ENCODE results near the gene GLI2. TPM values are rescaled to one million over a fixed set of nuclear protein-coding genes. Genes with fewer than 3 reads are reported as not detected.

Gene GLI2
- total and polyA plus RNA-seq, 2 experiments from 2014 or later: 53.6 to 57.0 TPM

DNA sequence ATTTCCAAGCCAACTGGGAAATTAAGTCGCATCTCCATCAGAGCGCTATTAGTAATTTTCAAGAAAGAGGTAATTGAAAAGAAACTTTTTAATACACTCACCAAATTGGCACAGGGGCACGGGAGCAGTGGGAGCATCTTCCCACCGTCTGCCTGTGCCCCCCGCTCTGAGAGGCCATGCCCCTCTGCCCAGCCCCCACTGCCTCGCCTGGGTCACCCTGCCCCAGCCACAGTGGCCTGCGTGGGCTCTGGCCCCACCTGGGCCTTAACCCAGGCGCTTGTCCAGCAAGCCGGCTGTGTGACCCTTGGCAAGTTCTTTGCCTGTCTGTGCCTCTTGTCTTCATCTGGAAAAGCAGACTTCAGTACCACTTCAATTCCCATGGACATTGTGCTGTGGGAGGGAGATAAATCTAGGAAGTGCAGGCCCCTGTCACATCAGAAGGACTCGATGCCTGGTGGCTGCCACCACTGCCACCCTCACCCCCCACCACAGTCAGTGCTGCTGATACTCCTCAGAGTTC is 31.9 kb downstream of the GLI2 start:
- Histone ChIP-seq H3K36me3 (ENCODE audit: insufficient read depth) (no peaks in the 10 kb centered on the region), H3K27ac (ENCODE audit: low read depth) (peak overlapping the region; percentile 84; the same call in 1 of the 2 replicates), H3K4me3 (no peak overlapping the region), H3K27me3 (ENCODE audit: insufficient read depth) (no peaks in the 10 kb centered on the region), H4K20me1 (replicated peaks; ENCODE audit: insufficient read depth) (peaks cover 83% of the 10 kb centered on the region), H2AFZ (no peak overlapping the region), H3F3A (replicated peaks; ENCODE audit: low read depth) (peaks cover 13% of the 10 kb centered on the region; the same call in 1 of the 2 replicates), H3K79me2 (replicated peaks; ENCODE audit: insufficient read depth) (peaks cover 100% of the 10 kb centered on the region), H3K4me2 (no peak overlapping the region), H3K9me2 (ENCODE audit: insufficient read depth) (no peaks in the 10 kb centered on the region), H3K4me1 (ENCODE audit: insufficient read depth) (peaks cover 50% of the 10 kb centered on the region)
- ATAC-seq: no peak
- peaks cover 77% of the 10 kb centered on the region for H3K4me1 Mint-ChIP-seq
- no peaks in the 10 kb centered on the region for H3K36me3 Mint-ChIP-seq (ENCODE audit: low read depth)
- H3K4me3 Mint-ChIP-seq: no peak overlapping the region
- TF ChIP-seq ZNF331 (CRISPR knock-in tag; IDR thresholded peaks at IDR 0.05; ENCODE audit: low read depth): no peak
- TF ChIP-seq EZH2phosphoT487 (IDR thresholded peaks at IDR 0.05; ENCODE audit: unreplicated experiment): no peak
- TF ChIP-seq JUNB (IDR thresholded peaks at IDR 0.05; ENCODE audit: unreplicated experiment): no peak
- no peak for TF ChIP-seq ETS1 (IDR thresholded peaks at IDR 0.05)
- no peak for TF ChIP-seq REST (IDR thresholded peaks at IDR 0.05; ENCODE audit: unreplicated experiment)
- no peak for TF ChIP-seq CREB1 (CRISPR knock-in tag; IDR thresholded peaks at IDR 0.05; ENCODE audit: low read depth)
- TF ChIP-seq EZH2 (IDR thresholded peaks at IDR 0.05; ENCODE audit: low read depth, unreplicated experiment): no peak
- TF ChIP-seq STAT1 (IDR thresholded peaks at IDR 0.05; ENCODE audit: unreplicated experiment): no peak
- TF ChIP-seq NANOG (IDR thresholded peaks at IDR 0.05; ENCODE audit: borderline replicate concordance): no peak
- TF ChIP-seq, protein P1, sequence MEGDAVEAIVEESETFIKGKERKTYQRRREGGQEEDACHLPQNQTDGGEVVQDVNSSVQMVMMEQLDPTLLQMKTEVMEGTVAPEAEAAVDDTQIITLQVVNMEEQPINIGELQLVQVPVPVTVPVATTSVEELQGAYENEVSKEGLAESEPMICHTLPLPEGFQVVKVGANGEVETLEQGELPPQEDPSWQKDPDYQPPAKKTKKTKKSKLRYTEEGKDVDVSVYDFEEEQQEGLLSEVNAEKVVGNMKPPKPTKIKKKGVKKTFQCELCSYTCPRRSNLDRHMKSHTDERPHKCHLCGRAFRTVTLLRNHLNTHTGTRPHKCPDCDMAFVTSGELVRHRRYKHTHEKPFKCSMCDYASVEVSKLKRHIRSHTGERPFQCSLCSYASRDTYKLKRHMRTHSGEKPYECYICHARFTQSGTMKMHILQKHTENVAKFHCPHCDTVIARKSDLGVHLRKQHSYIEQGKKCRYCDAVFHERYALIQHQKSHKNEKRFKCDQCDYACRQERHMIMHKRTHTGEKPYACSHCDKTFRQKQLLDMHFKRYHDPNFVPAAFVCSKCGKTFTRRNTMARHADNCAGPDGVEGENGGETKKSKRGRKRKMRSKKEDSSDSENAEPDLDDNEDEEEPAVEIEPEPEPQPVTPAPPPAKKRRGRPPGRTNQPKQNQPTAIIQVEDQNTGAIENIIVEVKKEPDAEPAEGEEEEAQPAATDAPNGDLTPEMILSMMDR (conservative IDR thresholded peaks at IDR 0.05; ENCODE audit: low read depth in 2 of 2): no peak
- TF ChIP-seq, protein P2, sequence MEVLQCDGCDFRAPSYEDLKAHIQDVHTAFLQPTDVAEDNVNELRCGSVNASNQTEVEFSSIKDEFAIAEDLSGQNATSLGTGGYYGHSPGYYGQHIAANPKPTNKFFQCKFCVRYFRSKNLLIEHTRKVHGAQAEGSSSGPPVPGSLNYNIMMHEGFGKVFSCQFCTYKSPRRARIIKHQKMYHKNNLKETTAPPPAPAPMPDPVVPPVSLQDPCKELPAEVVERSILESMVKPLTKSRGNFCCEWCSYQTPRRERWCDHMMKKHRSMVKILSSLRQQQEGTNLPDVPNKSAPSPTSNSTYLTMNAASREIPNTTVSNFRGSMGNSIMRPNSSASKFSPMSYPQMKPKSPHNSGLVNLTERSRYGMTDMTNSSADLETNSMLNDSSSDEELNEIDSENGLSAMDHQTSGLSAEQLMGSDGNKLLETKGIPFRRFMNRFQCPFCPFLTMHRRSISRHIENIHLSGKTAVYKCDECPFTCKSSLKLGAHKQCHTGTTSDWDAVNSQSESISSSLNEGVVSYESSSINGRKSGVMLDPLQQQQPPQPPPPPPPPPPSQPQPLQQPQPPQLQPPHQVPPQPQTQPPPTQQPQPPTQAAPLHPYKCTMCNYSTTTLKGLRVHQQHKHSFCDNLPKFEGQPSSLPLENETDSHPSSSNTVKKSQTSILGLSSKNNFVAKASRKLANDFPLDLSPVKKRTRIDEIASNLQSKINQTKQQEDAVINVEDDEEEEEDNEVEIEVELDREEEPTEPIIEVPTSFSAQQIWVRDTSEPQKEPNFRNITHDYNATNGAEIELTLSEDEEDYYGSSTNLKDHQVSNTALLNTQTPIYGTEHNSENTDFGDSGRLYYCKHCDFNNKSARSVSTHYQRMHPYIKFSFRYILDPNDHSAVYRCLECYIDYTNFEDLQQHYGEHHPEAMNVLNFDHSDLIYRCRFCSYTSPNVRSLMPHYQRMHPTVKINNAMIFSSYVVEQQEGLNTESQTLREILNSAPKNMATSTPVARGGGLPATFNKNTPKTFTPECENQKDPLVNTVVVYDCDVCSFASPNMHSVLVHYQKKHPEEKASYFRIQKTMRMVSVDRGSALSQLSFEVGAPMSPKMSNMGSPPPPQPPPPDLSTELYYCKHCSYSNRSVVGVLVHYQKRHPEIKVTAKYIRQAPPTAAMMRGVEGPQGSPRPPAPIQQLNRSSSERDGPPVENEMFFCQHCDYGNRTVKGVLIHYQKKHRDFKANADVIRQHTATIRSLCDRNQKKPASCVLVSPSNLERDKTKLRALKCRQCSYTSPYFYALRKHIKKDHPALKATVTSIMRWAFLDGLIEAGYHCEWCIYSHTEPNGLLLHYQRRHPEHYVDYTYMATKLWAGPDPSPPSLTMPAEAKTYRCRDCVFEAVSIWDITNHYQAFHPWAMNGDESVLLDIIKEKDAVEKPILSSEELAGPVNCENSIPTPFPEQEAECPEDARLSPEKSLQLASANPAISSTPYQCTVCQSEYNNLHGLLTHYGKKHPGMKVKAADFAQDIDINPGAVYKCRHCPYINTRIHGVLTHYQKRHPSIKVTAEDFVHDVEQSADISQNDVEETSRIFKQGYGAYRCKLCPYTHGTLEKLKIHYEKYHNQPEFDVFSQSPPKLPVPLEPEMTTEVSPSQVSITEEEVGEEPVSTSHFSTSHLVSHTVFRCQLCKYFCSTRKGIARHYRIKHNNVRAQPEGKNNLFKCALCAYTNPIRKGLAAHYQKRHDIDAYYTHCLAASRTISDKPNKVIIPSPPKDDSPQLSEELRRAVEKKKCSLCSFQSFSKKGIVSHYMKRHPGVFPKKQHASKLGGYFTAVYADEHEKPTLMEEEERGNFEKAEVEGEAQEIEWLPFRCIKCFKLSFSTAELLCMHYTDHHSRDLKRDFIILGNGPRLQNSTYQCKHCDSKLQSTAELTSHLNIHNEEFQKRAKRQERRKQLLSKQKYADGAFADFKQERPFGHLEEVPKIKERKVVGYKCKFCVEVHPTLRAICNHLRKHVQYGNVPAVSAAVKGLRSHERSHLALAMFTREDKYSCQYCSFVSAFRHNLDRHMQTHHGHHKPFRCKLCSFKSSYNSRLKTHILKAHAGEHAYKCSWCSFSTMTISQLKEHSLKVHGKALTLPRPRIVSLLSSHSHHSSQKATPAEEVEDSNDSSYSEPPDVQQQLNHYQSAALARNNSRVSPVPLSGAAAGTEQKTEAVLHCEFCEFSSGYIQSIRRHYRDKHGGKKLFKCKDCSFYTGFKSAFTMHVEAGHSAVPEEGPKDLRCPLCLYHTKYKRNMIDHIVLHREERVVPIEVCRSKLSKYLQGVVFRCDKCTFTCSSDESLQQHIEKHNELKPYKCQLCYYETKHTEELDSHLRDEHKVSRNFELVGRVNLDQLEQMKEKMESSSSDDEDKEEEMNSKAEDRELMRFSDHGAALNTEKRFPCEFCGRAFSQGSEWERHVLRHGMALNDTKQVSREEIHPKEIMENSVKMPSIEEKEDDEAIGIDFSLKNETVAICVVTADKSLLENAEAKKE (CRISPR knock-in tag; IDR thresholded peaks at IDR 0.05): no peak
- TF ChIP-seq ZNF114 (CRISPR knock-in tag; IDR thresholded peaks at IDR 0.05): no peak
- no peak for TF ChIP-seq POLR2AphosphoS5 (IDR thresholded peaks at IDR 0.05; ENCODE audit: low read depth)
- peak overlapping the region; percentile 87; the same call in 1 of the 2 replicates for H3K27ac Mint-ChIP-seq
- H3K27me3 Mint-ChIP-seq (ENCODE audit: insufficient read depth, low read depth, poor library complexity): peaks cover 18% of the 10 kb centered on the region
- no peak for DNase-seq (ENCODE audit: low spot score)
- no peaks in the 10 kb centered on the region for H3K9me3 Mint-ChIP-seq
